Measurements from ENCODE around the gene NPY. TPM values are rescaled to one million over a fixed set of nuclear protein-coding genes. Genes with fewer than 3 reads are reported as not detected.

Gene NPY
- total and polyA plus RNA-seq, 10 of the 15 experiments (the other 5 are each of a cell fraction or from before 2014, with no cell fraction given), result not detected

- Histone ChIP-seq H3K36me3 (ENCODE audit: control insufficient read depth in 2 of 2, insufficient read depth in 2 of 2, low read length in 1 of 2) (no peaks in the 10 kb centered on the region), H3K27ac (ENCODE audit: control insufficient read depth, insufficient read depth) (no peak overlapping the region), H3K4me1 (ENCODE audit: control insufficient read depth, insufficient read depth, low read length) (no peaks in the 10 kb centered on the region), H3K9ac (ENCODE audit: control insufficient read depth, insufficient read depth, low read length) (no peak overlapping the region), H4K20me1 (ENCODE audit: control insufficient read depth, insufficient read depth) (no peaks in the 10 kb centered on the region), H3K4me3 (no peak overlapping the region), H2AFZ (ENCODE audit: control insufficient read depth, low read depth, low read length) (no peak overlapping the region), H3K4me2 (ENCODE audit: control insufficient read depth, insufficient read depth) (no peak overlapping the region), H3K9me3 (replicated peaks; ENCODE audit: control insufficient read depth, insufficient read depth, low read length) (no peaks in the 10 kb centered on the region), H3K79me2 (ENCODE audit: control insufficient read depth, insufficient read depth, low read length) (no peaks in the 10 kb centered on the region), H3K27me3 (replicated peaks in 1 of 2; ENCODE audit: control insufficient read depth in 2 of 2, insufficient read depth in 2 of 2, low read length in 1 of 2) (no peaks in the 10 kb centered on the region)
- ChIA-PET RAD21 (ENCODE audit: unreplicated experiment) (interaction anchor here (1.3 kb wide), 1 partner anchor 11 kb away, joined by 3 read pairs; no protein-coding TSS in a partner anchor), CTCF (interaction anchor here (0.6 to 2.0 kb wide), 5 partner anchors 11 to 185 kb away, joined by 3 to 7 read pairs (median 3); no protein-coding TSS in a partner anchor), POLR2A (no interaction called here), SMC1A (ENCODE audit: uncharacterized antibody, unreplicated experiment) (interaction anchor here (0.6 kb wide), 2 partner anchors 16 to 1748 kb away, joined by 3 read pairs; no protein-coding TSS in a partner anchor)
- ATAC-seq, result no peak
- TF ChIP-seq IRF4 (IDR thresholded peaks at IDR 0.05; ENCODE audit: low read depth, low read length) (no peak), CHD2 (IDR thresholded peaks at IDR 0.05; ENCODE audit: borderline replicate concordance, low read depth, low read length) (no peak), HCFC1 (IDR thresholded peaks at IDR 0.05; ENCODE audit: low read length) (no peak), IRF5 (IDR thresholded peaks at IDR 0.05; ENCODE audit: borderline replicate concordance) (no peak), USF1 (IDR thresholded peaks at IDR 0.05; ENCODE audit: borderline replicate concordance, extremely low read length, insufficient read depth, low read depth, low read length) (no peak), POLR2A (IDR thresholded peaks at IDR 0.05; ENCODE audit: low read depth, low read length) (no peak), E2F4 (IDR thresholded peaks at IDR 0.05; ENCODE audit: low read depth, low read length) (no peak), CHD1 (IDR thresholded peaks at IDR 0.05; ENCODE audit: low read depth, low read length) (no peak), E2F8 (IDR thresholded peaks at IDR 0.05; ENCODE audit: low read depth, partially characterized antibody) (no peak), NRF1 (conservative IDR thresholded peaks at IDR 0.05; ENCODE audit: low read depth, low read length) (no peak), EGR1 (IDR thresholded peaks at IDR 0.05; ENCODE audit: borderline replicate concordance in 1 of 2, low read depth in 2 of 2, low read length in 2 of 2) (no peak), HSF1 (IDR thresholded peaks at IDR 0.05; ENCODE audit: low read depth, low read length) (no peak)
- 44% methylated on average over 3 of the region's 3 CpGs for WGBS (ENCODE audit: insufficient coverage, insufficient replicate concordance, low lambda C conversion rate, missing lambda C conversion rate)
- FAIRE-seq, result no peak
- intact Hi-C loops (cut with micrococcal nuclease; ENCODE audit: unreplicated experiment), result no loop called here
- in situ Hi-C loops (cut with MboI), result no loop called here
- no TSS peak for BruUV-seq (replicated peaks)
- DNase-seq (ENCODE audit: low read depth, low spot score), result no peak
Measured at GRCh38 chr7:24313777-24314176, 29.8 kb downstream of the NPY start.

Measured in GM12878 (cell line).